ENCODE results near the gene KIRREL1.

The KIRREL1 gene

GRCh38 chr1:157993147-157993917, at the start of gene KIRREL1:
KIRREL1 (plus strand) TSS chr1:157993645; CDS start chr1:157993677, 32 bp downstream.
- TF ChIP-seq CTCF (IDR thresholded peaks at IDR 0.05; ENCODE audit: borderline replicate concordance, control extremely low read depth, extremely low read depth, insufficient read depth, missing control alignments): no peak
- no peak for DNase-seq (ENCODE audit: low spot score)
- in situ Hi-C loops (cut with MboI; ENCODE audit: low sequenced_read_pairs, unreplicated experiment): no loop called here

- in situ Hi-C loops (cut with MboI; ENCODE audit: low sequenced_read_pairs, unreplicated experiment): no loop called here
These were observed 48.7 kb upstream of the KIRREL1 start for GRCh38 chr1:157944663-157945280.

GRCh38 chr1:157948312-157949073, 45.0 kb upstream of the KIRREL1 start:
- TF ChIP-seq CTCF (IDR thresholded peaks at IDR 0.05; ENCODE audit: borderline replicate concordance, control extremely low read depth, extremely low read depth, insufficient read depth, missing control alignments): peak; percentile 60
- DNase-seq (ENCODE audit: low spot score): peak; percentile 27
- in situ Hi-C loops (cut with MboI; ENCODE audit: low sequenced_read_pairs, unreplicated experiment): no loop called here

More at GRCh38 chr1:157944663-157945280, 48.7 kb upstream of the KIRREL1 start:
- no peak for TF ChIP-seq CTCF (IDR thresholded peaks at IDR 0.05; ENCODE audit: borderline replicate concordance, control extremely low read depth, extremely low read depth, insufficient read depth, missing control alignments)
- DNase-seq (ENCODE audit: low spot score): no peak

- no peak for DNase-seq (ENCODE audit: low spot score)
- no peak for TF ChIP-seq CTCF (IDR thresholded peaks at IDR 0.05; ENCODE audit: borderline replicate concordance, control extremely low read depth, extremely low read depth, insufficient read depth, missing control alignments)
- in situ Hi-C loops (cut with MboI; ENCODE audit: low sequenced_read_pairs, unreplicated experiment): no loop called here
These were observed 44.4 kb upstream of the KIRREL1 start for GRCh38 chr1:157949074-157949354.

GRCh38 chr1:157951230-157951629, 42.2 kb upstream of the KIRREL1 start:
- no peak for DNase-seq (ENCODE audit: low spot score)
- in situ Hi-C loops (cut with MboI; ENCODE audit: low sequenced_read_pairs, unreplicated experiment): no loop called here
- TF ChIP-seq CTCF (IDR thresholded peaks at IDR 0.05; ENCODE audit: borderline replicate concordance, control extremely low read depth, extremely low read depth, insufficient read depth, missing control alignments): no peak

GRCh38 chr1:157952601-157953000, 40.8 kb upstream of the KIRREL1 start:
- no peak for TF ChIP-seq CTCF (IDR thresholded peaks at IDR 0.05; ENCODE audit: borderline replicate concordance, control extremely low read depth, extremely low read depth, insufficient read depth, missing control alignments)
- in situ Hi-C loops (cut with MboI; ENCODE audit: low sequenced_read_pairs, unreplicated experiment): no loop called here

More at GRCh38 chr1:157952601-157953000, 40.8 kb upstream of the KIRREL1 start:
- no peak for DNase-seq (ENCODE audit: low spot score)

All from GM13976 (cell line).